ENCODE measurements around the gene EYS. TPM values are rescaled to one million over a fixed set of nuclear protein-coding genes. Genes with fewer than 3 reads are reported as not detected.
A peak's percentile ranks its signal among the peaks of the same experiment; 100 is the strongest.

Gene EYS
- total and polyA plus RNA-seq, 2 of the 8 experiments (the other 6 are each of a cell fraction or from before 2014, with no cell fraction given), result 0.05 to 0.13 TPM

DNA sequence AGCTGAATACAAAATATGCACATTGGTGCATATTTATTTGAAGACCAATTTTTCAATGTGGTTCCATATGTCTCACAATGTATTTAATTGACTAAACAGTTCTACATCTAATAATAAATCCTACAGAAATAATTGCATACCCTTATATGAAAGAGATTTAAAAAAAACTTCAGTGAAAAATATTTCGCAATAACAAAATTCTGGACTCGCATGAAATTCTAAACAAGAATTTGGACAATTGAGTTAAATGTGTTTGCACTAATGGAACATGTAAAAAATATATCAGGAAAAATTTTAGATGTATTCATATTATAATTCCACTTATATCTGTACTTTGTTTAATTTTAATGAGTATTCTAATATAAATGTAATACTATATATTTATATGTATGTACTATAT is 1003.1 kb downstream of the EYS start:
- Histone ChIP-seq H2BK120ac (replicated peaks; ENCODE audit: low read depth, low read length) (no peak overlapping the region), H3K4ac (replicated peaks; ENCODE audit: insufficient read length, low read depth, low read length) (no peak overlapping the region), H4K91ac (replicated peaks; ENCODE audit: insufficient read length, low read length) (no peak overlapping the region), H3K4me1 (replicated peaks in 1 of 4; ENCODE audit: control insufficient read depth in 3 of 4, insufficient read depth in 4 of 4, low read length in 3 of 4) (no peaks in the 10 kb centered on the region), H4K5ac (ENCODE audit: insufficient read length, low read depth, low read length) (no peak overlapping the region), H2BK12ac (ENCODE audit: low read depth, low read length) (no peak overlapping the region), H3K36me3 (ENCODE audit: control insufficient read depth in 2 of 4, insufficient read depth in 4 of 4, low read length in 3 of 4) (no peaks in the 10 kb centered on the region), H3K79me1 (ENCODE audit: low read depth, low read length) (no peaks in the 10 kb centered on the region), H4K20me1 (replicated peaks in 1 of 2; ENCODE audit: control insufficient read depth in 1 of 2, insufficient read depth in 2 of 2, low read length in 2 of 2) (no peaks in the 10 kb centered on the region), H3K23ac (ENCODE audit: insufficient read length) (no peak overlapping the region), H3K18ac (ENCODE audit: extremely low read depth, low read length) (no peak overlapping the region), H3K23me2 (ENCODE audit: low read depth, low read length) (no peaks in the 10 kb centered on the region), H3K4me2 (ENCODE audit: insufficient read depth in 1 of 2, low read depth in 2 of 2, low read length in 2 of 2) (no peak overlapping the region), H3K4me3 (ENCODE audit: extremely low read depth in 1 of 4, insufficient read depth in 2 of 4, low read depth in 3 of 4, low read length in 4 of 4) (no peak overlapping the region), H2BK5ac (ENCODE audit: low read depth, low read length) (no peak overlapping the region), H3K56ac (replicated peaks; ENCODE audit: insufficient read length, low read depth, low read length) (no peak overlapping the region), H3K27me3 (replicated peaks in 1 of 4; ENCODE audit: control insufficient read depth in 3 of 4, extremely low read depth in 1 of 4, insufficient read depth in 3 of 4, low read length in 3 of 4) (no peaks in the 10 kb centered on the region), H2BK20ac (ENCODE audit: low read length) (no peak overlapping the region), H3K9ac (replicated peaks in 1 of 4; ENCODE audit: extremely low read depth in 1 of 4, low read depth in 3 of 4, low read length in 3 of 4) (no peak overlapping the region), H3K9me3 (ENCODE audit: insufficient read depth in 2 of 2, low read depth in 1 of 2, low read length in 1 of 2) (no peaks in the 10 kb centered on the region), H4K8ac (ENCODE audit: extremely low read depth, insufficient read depth, low read length) (no peak overlapping the region), H3K14ac (ENCODE audit: insufficient read length) (no peak overlapping the region), H2BK15ac (ENCODE audit: low read length) (no peak overlapping the region), H3K79me2 (ENCODE audit: control insufficient read depth in 1 of 2, insufficient read depth in 2 of 2, low read length in 2 of 2) (no peaks in the 10 kb centered on the region), H2AFZ (ENCODE audit: low read length) (no peak overlapping the region), H3K27ac (ENCODE audit: low read depth, low read length) (no peak overlapping the region), H2AK5ac (ENCODE audit: low read depth, low read length) (no peak overlapping the region)
- no peak for DNase-seq (ENCODE audit: low read depth in 1 of 2, low spot score in 2 of 2)
- CTCF ChIA-PET (ENCODE audit: partially characterized antibody), result no interaction called here
- FAIRE-seq, result no peak
- WGBS, 2 experiments (ENCODE audit: extremely low coverage in 1 of 2, insufficient coverage in 1 of 2, insufficient read length in 1 of 2, insufficient replicate concordance in 2 of 2, low coverage in 1 of 2, low lambda C conversion rate in 2 of 2, missing lambda C conversion rate in 1 of 2), result 68% methylated on average over 2 of the region's 2 CpGs; no CpG with 5 or more reads in 1 of the 2 experiments
- TF ChIP-seq CEBPB (IDR thresholded peaks at IDR 0.05; ENCODE audit: low read depth, low read length) (peak; percentile 66; the same call in 1 of the 2 replicates), SP4 (IDR thresholded peaks at IDR 0.05; ENCODE audit: low read length) (no peak)
- POLR2A ChIA-PET (ENCODE audit: partially characterized antibody), result no interaction called here

All from H1 (cell line).